MG63 (cell line): ENCODE measurements around the gene CDH12. TPM values are rescaled to one million over a fixed set of nuclear protein-coding genes. Genes with fewer than 3 reads are reported as not detected.
A peak's percentile ranks its signal among the peaks of the same experiment; 100 is the strongest.

Experiments used
- DNase-seq: peaks from one replicate; pipeline ENCODE4 v3.0.0-alpha.2; 2020
- H3K27me3 ChIP-seq: fragments of 250-450 bp; sonication (Bioruptor Pico); 2 replicates; pipeline ENCODE4 v1.5.1; 2020; ENCODE audit warnings: mild to moderate bottlenecking, moderate library complexity
- H3K36me3 ChIP-seq: fragments of 250-450 bp; sonication (Bioruptor Pico); 2 replicates; pipeline ENCODE4 v1.5.1; 2020; ENCODE audit warnings: mild to moderate bottlenecking, moderate library complexity
- H3K4me3 ChIP-seq: fragments of 250-450 bp; sonication (Bioruptor Pico); 2 replicates; pipeline ENCODE4 v1.5.1; 2020; ENCODE audit warnings: mild to moderate bottlenecking, moderate library complexity
- H3K9me3 ChIP-seq: fragments of 250-450 bp; sonication (Bioruptor Pico); 2 replicates; pipeline ENCODE4 v1.5.1; 2020; ENCODE audit warnings: mild to moderate bottlenecking, moderate library complexity
- total RNA-seq: library from RNA; depleted of rRNA; stranded (reverse); fragments of >200 nt; shearing (Covaris generic); gene quantifications from 2 replicates; pipeline ENCODE4 v1.2.3, GENCODE V29; 2014; ENCODE audit warnings: low replicate concordance

The CDH12 gene
- total RNA-seq, 1 experiment from 2014 or later: not detected

- H3K9me3 ChIP-seq: no peaks in the 10 kb centered on the region
- no peaks in the 10 kb centered on the region for H3K36me3 ChIP-seq
- H3K27me3 ChIP-seq: no peaks in the 10 kb centered on the region
- no peak for DNase-seq
- H3K4me3 ChIP-seq: no peak overlapping the region
Observed at GRCh38 chr5:22488427-22488826, 364.7 kb downstream of the CDH12 start.

GRCh38 chr5:22480305-22480704, 372.8 kb downstream of the CDH12 start:
- Histone ChIP-seq H3K9me3 (no peaks in the 10 kb centered on the region), H3K27me3 (no peaks in the 10 kb centered on the region), H3K4me3 (no peak overlapping the region), H3K36me3 (no peaks in the 10 kb centered on the region)
- DNase-seq: no peak

GRCh38 chr5:22473886-22474285, 379.3 kb downstream of the CDH12 start:
- DNase-seq: no peak
- H3K4me3 ChIP-seq: no peak overlapping the region
- no peaks in the 10 kb centered on the region for H3K36me3 ChIP-seq
- H3K9me3 ChIP-seq: no peaks in the 10 kb centered on the region
- H3K27me3 ChIP-seq: no peaks in the 10 kb centered on the region

GRCh38 chr5:22471154-22471553, 382.0 kb downstream of the CDH12 start:
- no peaks in the 10 kb centered on the region for H3K9me3 ChIP-seq
- no peaks in the 10 kb centered on the region for H3K36me3 ChIP-seq
- DNase-seq: no peak
- no peaks in the 10 kb centered on the region for H3K27me3 ChIP-seq
- no peak overlapping the region for H3K4me3 ChIP-seq

- no peaks in the 10 kb centered on the region for H3K36me3 ChIP-seq
Observed at GRCh38 chr5:22470408-22470807, 382.7 kb downstream of the CDH12 start.

GRCh38 chr5:22465616-22466015, 387.5 kb downstream of the CDH12 start:
- no peaks in the 10 kb centered on the region for H3K27me3 ChIP-seq
- no peak overlapping the region for H3K4me3 ChIP-seq
- H3K36me3 ChIP-seq: no peaks in the 10 kb centered on the region
- no peaks in the 10 kb centered on the region; the same call in 1 of the 2 replicates for H3K9me3 ChIP-seq
- no peak for DNase-seq

More at GRCh38 chr5:22470408-22470807, 382.7 kb downstream of the CDH12 start:
- DNase-seq: no peak
- Histone ChIP-seq H3K27me3 (no peaks in the 10 kb centered on the region), H3K4me3 (no peak overlapping the region), H3K9me3 (no peaks in the 10 kb centered on the region; the same call in 1 of the 2 replicates)

- DNase-seq: no peak
- Histone ChIP-seq H3K4me3 (no peak overlapping the region), H3K36me3 (no peaks in the 10 kb centered on the region), H3K27me3 (no peaks in the 10 kb centered on the region), H3K9me3 (no peaks in the 10 kb centered on the region; the same call in 1 of the 2 replicates)
Observed at GRCh38 chr5:22465177-22465576, 388.0 kb downstream of the CDH12 start.

GRCh38 chr5:22460189-22460588, 393.0 kb downstream of the CDH12 start:
- no peak for DNase-seq
- Histone ChIP-seq H3K9me3 (no peaks in the 10 kb centered on the region), H3K27me3 (no peaks in the 10 kb centered on the region), H3K36me3 (no peaks in the 10 kb centered on the region), H3K4me3 (peak overlapping the region; percentile 32)

GRCh38 chr5:22432905-22433304, 420.2 kb downstream of the CDH12 start:
- H3K27me3 ChIP-seq: no peaks in the 10 kb centered on the region
- no peak overlapping the region for H3K4me3 ChIP-seq
- H3K36me3 ChIP-seq: no peaks in the 10 kb centered on the region
- no peak for DNase-seq
- no peaks in the 10 kb centered on the region for H3K9me3 ChIP-seq

- H3K9me3 ChIP-seq: no peaks in the 10 kb centered on the region
- DNase-seq: peak; percentile 55
- no peaks in the 10 kb centered on the region for H3K27me3 ChIP-seq
- no peak overlapping the region for H3K4me3 ChIP-seq
- H3K36me3 ChIP-seq: no peaks in the 10 kb centered on the region
Observed at GRCh38 chr5:22431840-22432239, 421.3 kb downstream of the CDH12 start.

- DNase-seq: no peak
- no peaks in the 10 kb centered on the region for H3K27me3 ChIP-seq
- no peaks in the 10 kb centered on the region for H3K9me3 ChIP-seq
- H3K36me3 ChIP-seq: no peaks in the 10 kb centered on the region
- H3K4me3 ChIP-seq: no peak overlapping the region
Observed at GRCh38 chr5:22431406-22431805, 421.7 kb downstream of the CDH12 start.

GRCh38 chr5:22411554-22412349, 441.4 kb downstream of the CDH12 start:
- no peaks in the 10 kb centered on the region for H3K27me3 ChIP-seq

GRCh38 chr5:22391956-22392355, 461.2 kb downstream of the CDH12 start:
- Histone ChIP-seq H3K36me3 (no peaks in the 10 kb centered on the region), H3K4me3 (no peak overlapping the region), H3K9me3 (no peaks in the 10 kb centered on the region), H3K27me3 (no peaks in the 10 kb centered on the region)
- DNase-seq: no peak

More at GRCh38 chr5:22411554-22412349, 441.4 kb downstream of the CDH12 start:
- Histone ChIP-seq H3K36me3 (no peaks in the 10 kb centered on the region), H3K4me3 (no peak overlapping the region), H3K9me3 (no peaks in the 10 kb centered on the region)
- no peak for DNase-seq

- Histone ChIP-seq H3K27me3 (no peaks in the 10 kb centered on the region), H3K9me3 (no peaks in the 10 kb centered on the region), H3K36me3 (no peaks in the 10 kb centered on the region), H3K4me3 (no peak overlapping the region)
- no peak for DNase-seq
Observed at GRCh38 chr5:22390888-22391287, 462.3 kb downstream of the CDH12 start.

GRCh38 chr5:22372826-22373660, 480.1 kb downstream of the CDH12 start:
- no peak overlapping the region for H3K4me3 ChIP-seq
- H3K27me3 ChIP-seq: no peaks in the 10 kb centered on the region
- H3K36me3 ChIP-seq: no peaks in the 10 kb centered on the region
- no peak for DNase-seq
- H3K9me3 ChIP-seq: no peaks in the 10 kb centered on the region

- no peaks in the 10 kb centered on the region for H3K27me3 ChIP-seq
- no peak overlapping the region for H3K4me3 ChIP-seq
- no peaks in the 10 kb centered on the region for H3K36me3 ChIP-seq
- peak; percentile 94 for DNase-seq
- H3K9me3 ChIP-seq: no peaks in the 10 kb centered on the region
Observed at GRCh38 chr5:22372376-22372775, 480.8 kb downstream of the CDH12 start.

GRCh38 chr5:22354956-22355355, 498.2 kb downstream of the CDH12 start:
- no peak overlapping the region for H3K4me3 ChIP-seq
- H3K9me3 ChIP-seq: no peaks in the 10 kb centered on the region
- no peaks in the 10 kb centered on the region for H3K27me3 ChIP-seq
- H3K36me3 ChIP-seq: no peaks in the 10 kb centered on the region
- DNase-seq: no peak
